Common myeloid progenitor, CD34-positive (primary cell): ENCODE measurements around the gene LRRC8C.

Source experiments
- CTCF ChIA-PET: fragments of 350-600 bp; sonication (Branson Sonifier 250); formaldehyde crosslinking; loops from one replicate; lab custom pipeline; 2021; ENCODE audit warnings: antibody characterized with exemption; lab: Charles Lee
- POLR2A ChIA-PET: fragments of 350-600 bp; sonication (Branson Sonifier 250); formaldehyde crosslinking; loops from one replicate; lab custom pipeline; 2021; ENCODE audit warnings: antibody characterized with exemption; lab: Charles Lee
- DNase-seq, 3 donors: peaks; one replicate each; pipeline versions ENCODE4 v3.0.0 to v3.0.0-alpha.2; 2013
- H3K27ac ChIP-seq, 2 experiments: 1 replicate in 1 of 2; 2 replicates in 1 of 2; pipeline ENCODE4 v1.7.0; 2013; ENCODE audit warnings: inconsistent platforms in 2 of 2, low read length in 2 of 2, mild to moderate bottlenecking in 2 of 2, low read depth in 1 of 2, moderate library complexity in 1 of 2; ENCODE audit not compliant: severe bottlenecking in 2 of 2, insufficient read depth in 1 of 2, poor library complexity in 1 of 2
- H3K27me3 ChIP-seq, 5 experiments: replicated peaks in 2 of 5; 1 replicate in 3 of 5; 2 replicates in 2 of 5; pipeline versions ENCODE4 v1.6.1 to v1.7.0; 2013; ENCODE audit warnings: low read length in 4 of 5, mild to moderate bottlenecking in 2 of 5, moderate library complexity in 2 of 5, inconsistent platforms in 1 of 5; ENCODE audit not compliant: insufficient read depth in 5 of 5, control insufficient read depth in 4 of 5
- H3K36me3 ChIP-seq, 4 experiments: 1 replicate in 2 of 4; 2 replicates in 2 of 4; pipeline versions ENCODE4 v1.6.1 to v1.7.0; 2013; ENCODE audit warnings: low read length in 3 of 4, control low read depth in 1 of 4, mild to moderate bottlenecking in 1 of 4; ENCODE audit not compliant: control insufficient read depth in 4 of 4, insufficient read depth in 4 of 4
- H3K4me1 ChIP-seq, 4 experiments: 1 replicate in 3 of 4; 2 replicates in 1 of 4; pipeline versions ENCODE4 v1.6.1 to v1.7.1; 2013; ENCODE audit warnings: low read length in 3 of 4, mild to moderate bottlenecking in 3 of 4, control low read depth in 1 of 4, inconsistent platforms in 1 of 4, moderate library complexity in 1 of 4; ENCODE audit not compliant: control insufficient read depth in 4 of 4, insufficient read depth in 4 of 4; ENCODE audit errors: control extremely low read depth in 1 of 4
- H3K4me3 ChIP-seq, 7 experiments: 1 replicate in 4 of 7; 2 replicates in 3 of 7; pipeline versions ENCODE4 v1.5.1 to v1.7.0; 2013; ENCODE audit warnings: mild to moderate bottlenecking in 7 of 7, low read length in 6 of 7, moderate library complexity in 6 of 7, inconsistent platforms in 2 of 7, low read depth in 2 of 7, control low read depth in 1 of 7; ENCODE audit not compliant: insufficient read depth in 4 of 7, control insufficient read depth in 1 of 7; ENCODE audit errors: extremely low read depth in 1 of 7
- H3K9me3 ChIP-seq, 5 experiments: 1 replicate in 4 of 5; 2 replicates in 1 of 5; pipeline versions ENCODE4 v1.6.1 to v1.7.1; 2013; ENCODE audit warnings: low read length in 4 of 5, mild to moderate bottlenecking in 2 of 5, inconsistent platforms in 1 of 5, low read depth in 1 of 5, moderate library complexity in 1 of 5; ENCODE audit not compliant: control insufficient read depth in 4 of 5, insufficient read depth in 2 of 5; ENCODE audit errors: control extremely low read depth in 1 of 5
- WGBS: methylation state at CpG from one replicate; pipeline ENCODE4 v1.1.5; 2013; ENCODE audit not compliant: insufficient coverage; 5-methylcytosine and 5-hydroxymethylcytosine counted together

Gene LRRC8C

DNA sequence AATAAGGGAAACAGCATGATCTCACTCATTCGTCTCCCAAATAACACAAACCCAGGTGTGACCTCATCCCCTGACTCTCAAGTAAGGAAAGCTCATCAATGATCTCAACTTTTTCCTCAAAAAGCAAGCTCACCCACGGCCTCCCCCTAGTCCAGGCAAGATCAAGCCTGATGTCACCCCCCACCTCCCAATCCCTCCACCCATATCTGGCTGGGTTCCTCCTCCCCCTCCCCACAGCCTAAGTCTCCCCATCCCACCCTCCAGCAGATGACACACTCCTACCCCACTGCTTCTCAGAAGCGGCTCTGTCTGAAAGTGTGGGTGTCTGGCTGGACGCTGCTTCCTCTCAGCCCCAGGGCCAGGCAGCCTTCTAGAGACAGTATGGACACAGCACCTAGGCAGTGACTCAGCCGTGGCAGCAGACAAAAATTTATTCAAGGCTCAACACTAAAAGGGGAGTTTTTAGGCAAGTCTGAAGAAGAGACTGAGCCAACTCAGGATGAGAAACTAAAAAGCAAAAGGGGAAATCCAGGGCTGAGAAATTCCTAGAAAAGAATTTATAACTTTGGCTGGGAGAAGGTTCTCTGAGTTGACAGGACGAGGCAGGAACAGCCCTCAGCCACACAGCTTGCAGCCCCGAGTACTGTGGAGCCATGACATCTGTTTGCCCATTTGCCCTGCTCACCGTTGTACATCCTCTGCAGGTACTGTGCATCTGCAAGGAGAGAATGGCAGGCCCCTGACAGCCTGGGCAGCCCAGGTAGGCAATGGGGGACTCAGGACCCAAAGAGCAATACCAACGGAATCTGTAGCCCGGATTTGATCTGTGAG, 106.3 kb downstream of the LRRC8C start:
- H3K36me3 ChIP-seq, result no peaks in the 10 kb centered on the region
- H3K4me1 ChIP-seq, result peaks cover 0 to 2% (median 0%) of the 10 kb centered on the region in 4 experiments
- H3K4me3 ChIP-seq, result no peak overlapping the region
- no peaks in the 10 kb centered on the region for H3K27me3 ChIP-seq
- H3K9me3 ChIP-seq, result peaks cover 0 to 5% (median 1%) of the 10 kb centered on the region in 5 experiments
- peak overlapping the region in 1 of 2 experiments; percentile 15 for H3K27ac ChIP-seq
- 97% methylated on average over 9 of the region's 10 CpGs for WGBS
- ChIA-PET CTCF (interaction anchor here (1.1 to 2.0 kb wide), 2 partner anchors 13 to 24 kb away, joined by 3 to 6 read pairs; no protein-coding TSS in a partner anchor), POLR2A (no interaction called here)
- DNase-seq, result no peak

DNA sequence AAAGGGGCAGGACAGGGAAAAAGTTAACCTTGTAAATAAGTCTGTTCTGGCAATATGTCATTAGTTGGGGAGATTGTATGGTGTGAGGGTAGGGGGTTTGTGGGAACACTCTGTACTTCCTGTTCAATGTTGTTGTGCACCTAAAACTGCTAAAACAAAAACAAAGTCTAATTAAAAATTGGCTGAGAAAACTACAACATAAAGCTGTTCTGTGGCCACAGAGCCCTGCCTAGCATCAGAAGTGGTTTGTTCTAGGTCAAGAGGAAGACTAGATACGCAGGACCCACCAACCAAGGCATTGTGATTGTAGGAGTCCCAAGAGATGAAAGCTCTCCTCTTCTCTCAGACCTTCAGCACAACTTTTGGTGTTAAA, 106.9 kb downstream of the LRRC8C start:
- Histone ChIP-seq H3K36me3 (no peaks in the 10 kb centered on the region), H3K4me1 (peaks cover 0 to 2% (median 0%) of the 10 kb centered on the region in 4 experiments), H3K4me3 (no peak overlapping the region), H3K9me3 (peaks cover 0 to 5% (median 1%) of the 10 kb centered on the region in 5 experiments), H3K27me3 (no peaks in the 10 kb centered on the region), H3K27ac (no peak overlapping the region)
- WGBS, result 100% methylated on average over 1 of the region's 1 CpG
- ChIA-PET CTCF (interaction anchor here (1.1 kb wide), 1 partner anchor 13 kb away, joined by 3 read pairs; no protein-coding TSS in a partner anchor), POLR2A (no interaction called here)
- no peak for DNase-seq

DNA sequence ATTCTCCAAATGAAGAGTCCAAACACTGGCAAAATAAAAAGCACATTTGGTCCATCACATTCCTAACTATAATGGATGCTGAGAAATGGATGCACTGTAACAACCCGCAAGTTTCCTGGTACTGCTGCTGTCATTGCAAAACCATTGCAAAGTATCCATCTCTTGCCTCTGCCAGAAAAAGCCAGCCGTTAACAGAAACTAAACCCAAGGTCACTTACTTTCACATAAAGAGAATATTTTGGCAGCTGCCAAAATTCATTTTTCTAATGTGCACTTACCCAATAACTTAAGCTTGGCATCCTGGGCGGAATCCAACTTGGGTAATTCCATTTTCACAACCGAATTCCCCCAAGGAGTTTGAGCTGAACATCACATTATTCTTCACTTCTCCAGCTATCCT, 110.9 kb downstream of the LRRC8C start:
- Histone ChIP-seq H3K4me1 (peaks cover 0 to 2% (median 0%) of the 10 kb centered on the region in 4 experiments), H3K4me3 (no peak overlapping the region), H3K9me3 (peaks cover 0 to 5% (median 1%) of the 10 kb centered on the region in 5 experiments), H3K27ac (no peak overlapping the region), H3K36me3 (no peaks in the 10 kb centered on the region), H3K27me3 (no peaks in the 10 kb centered on the region)
- ChIA-PET POLR2A (no interaction called here), CTCF (interaction anchor here (1.0 to 1.6 kb wide), 2 partner anchors 17 to 19 kb away, joined by 3 to 4 read pairs; no protein-coding TSS in a partner anchor)
- no peak for DNase-seq
- 100% methylated on average over 3 of the region's 4 CpGs for WGBS

- DNase-seq, result no peak
- POLR2A ChIA-PET, result no interaction called here
- Histone ChIP-seq H3K4me3 (no peak overlapping the region), H3K36me3 (no peaks in the 10 kb centered on the region), H3K9me3 (peaks cover 0 to 2% (median 0%) of the 10 kb centered on the region in 5 experiments), H3K27ac (no peak overlapping the region), H3K4me1 (no peaks in the 10 kb centered on the region), H3K27me3 (no peaks in the 10 kb centered on the region)
- CTCF ChIA-PET, result interaction anchor here (0.7 kb wide), 1 partner anchor 79 kb away, joined by 3 read pairs; no protein-coding TSS in a partner anchor
- no CpG with 5 or more reads among the region's 4 CpGs for WGBS
Observed at GRCh38 chr1:89746424-89747149, 113.7 kb downstream of the LRRC8C start.

DNA sequence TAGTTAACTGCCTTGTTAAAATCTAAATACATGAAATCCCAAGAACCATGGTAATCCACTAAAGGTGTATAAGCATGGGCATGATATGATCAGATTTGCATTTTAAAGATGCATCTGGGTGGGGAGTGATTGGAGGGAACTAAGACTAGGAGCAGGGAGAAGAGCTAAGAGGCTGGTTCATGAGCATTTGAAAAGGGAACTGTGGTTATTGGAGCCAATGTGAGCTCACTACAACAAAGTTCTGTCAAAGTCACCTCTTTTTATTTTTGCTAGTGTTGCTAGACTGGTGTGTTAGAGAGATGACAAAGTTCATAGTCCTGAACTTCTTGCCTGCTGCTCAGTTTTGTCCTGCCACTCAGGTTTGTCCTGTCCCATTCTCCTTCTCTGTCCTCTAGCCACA, 120.8 kb downstream of the LRRC8C start:
- Histone ChIP-seq H3K27me3 (no peaks in the 10 kb centered on the region), H3K36me3 (no peaks in the 10 kb centered on the region), H3K9me3 (no peaks in the 10 kb centered on the region), H3K27ac (no peak overlapping the region), H3K4me3 (no peak overlapping the region), H3K4me1 (peaks cover 11 to 52% (median 19%) of the 10 kb centered on the region in 4 experiments)
- DNase-seq, result no peak
- POLR2A ChIA-PET, result no interaction called here
- CTCF ChIA-PET, result interaction anchor here (1.5 to 2.0 kb wide), 2 partner anchors 9 to 62 kb away, joined by 3 to 7 read pairs; no protein-coding TSS in a partner anchor

GRCh38 chr1:89754518-89754917, 121.6 kb downstream of the LRRC8C start:
- Histone ChIP-seq H3K9me3 (no peaks in the 10 kb centered on the region), H3K36me3 (no peaks in the 10 kb centered on the region), H3K27ac (no peak overlapping the region), H3K4me1 (peaks cover 14 to 60% (median 21%) of the 10 kb centered on the region in 4 experiments), H3K4me3 (no peak overlapping the region), H3K27me3 (no peaks in the 10 kb centered on the region)
- peak in 2 of 3 donors; percentile 54 to 64 for DNase-seq
- ChIA-PET POLR2A (no interaction called here), CTCF (no interaction called here)
- 86% methylated on average over 1 of the region's 2 CpGs for WGBS
